Coronary artery (tissue), 2 donors: Measurements from ENCODE around the gene LAMTOR2.
"Not testable (repeated sequence)": the region's sequence is repeated elsewhere in the genome, so short reads cannot be mapped to it uniquely, and the experiment has no call there.

Experiments
- DNase-seq: peaks from one replicate; pipeline ENCODE4 v3.0.0-alpha.2; 2017; ENCODE audit warnings: low spot score
- H3K27ac ChIP-seq, 2 donors: fragments of 200-600 bp; sonication (generic); one replicate each; pipeline ENCODE4 v1.5.1; 2016 to 2019
- H3K4me3 ChIP-seq: fragments of 200-600 bp; sonication (generic); 2 replicates; pipeline ENCODE4 v1.5.1; 2016; ENCODE audit warnings: mild to moderate bottlenecking, moderate library complexity
- CTCF ChIP-seq: fragments of 200-600 bp; sonication (generic); IDR thresholded peaks from one replicate; pipeline ENCODE4 v1.5.1; 2019; ENCODE audit warnings: antibody characterized with exemption

Gene LAMTOR2

GRCh38 chr1:156063997-156064285, 9.4 kb downstream of the LAMTOR2 start:
- no peak for DNase-seq

GRCh38 chr1:156064615-156065014, 10.0 kb downstream of the LAMTOR2 start:
- no peak for TF ChIP-seq CTCF

More at GRCh38 chr1:156063997-156064285, 9.4 kb downstream of the LAMTOR2 start:
- Histone ChIP-seq H3K27ac (no peak overlapping the region), H3K4me3 (no peak overlapping the region)
- TF ChIP-seq CTCF: no peak

GRCh38 chr1:156065212-156065611, 10.6 kb downstream of the LAMTOR2 start:
- DNase-seq: no peak
- no peak overlapping the region for H3K4me3 ChIP-seq
- no peak overlapping the region for H3K27ac ChIP-seq
- TF ChIP-seq CTCF: no peak

More at GRCh38 chr1:156064615-156065014, 10.0 kb downstream of the LAMTOR2 start:
- Histone ChIP-seq H3K4me3 (no peak overlapping the region), H3K27ac (no peak overlapping the region)
- no peak for DNase-seq

GRCh38 chr1:156065871-156066270, 11.3 kb downstream of the LAMTOR2 start:
- Histone ChIP-seq H3K4me3 (no peak overlapping the region), H3K27ac (no peak overlapping the region)
- no peak for TF ChIP-seq CTCF
- DNase-seq: no peak

GRCh38 chr1:156067262-156067661, 12.7 kb downstream of the LAMTOR2 start:
- no peak for DNase-seq

GRCh38 chr1:156069490-156070455, 15.2 kb downstream of the LAMTOR2 start:
- Histone ChIP-seq H3K4me3 (no peak overlapping the region), H3K27ac (no peak overlapping the region)
- no peak for TF ChIP-seq CTCF
- no peak for DNase-seq

More at GRCh38 chr1:156067262-156067661, 12.7 kb downstream of the LAMTOR2 start:
- no peak overlapping the region for H3K4me3 ChIP-seq
- no peak for TF ChIP-seq CTCF
- H3K27ac ChIP-seq: no peak overlapping the region

GRCh38 chr1:156070548-156070947, 16.0 kb downstream of the LAMTOR2 start:
- no peak overlapping the region for H3K4me3 ChIP-seq
- no peak for TF ChIP-seq CTCF
- no peak for DNase-seq
- no peak overlapping the region for H3K27ac ChIP-seq

GRCh38 chr1:156071332-156071816, 16.8 kb downstream of the LAMTOR2 start:
- not testable (repeated sequence) for DNase-seq, H3K27ac ChIP-seq, H3K4me3 ChIP-seq
